ENCODE data around the gene KCNJ5.

The KCNJ5 gene

GRCh38 chr11:128956401-128957201, 65.4 kb downstream of the KCNJ5 start:
- DNase-seq (ENCODE audit: low read depth), result no peak

GRCh38 chr11:128957202-128957482, 66.0 kb downstream of the KCNJ5 start:
- DNase-seq (ENCODE audit: low read depth), result no peak

- no peak for DNase-seq (ENCODE audit: low read depth)
Observed at GRCh38 chr11:128961645-128962044, 70.5 kb downstream of the KCNJ5 start.

GRCh38 chr11:128962896-128963295, 71.7 kb downstream of the KCNJ5 start:
- DNase-seq (ENCODE audit: low read depth), result no peak

GRCh38 chr11:128963744-128964325, 72.7 kb downstream of the KCNJ5 start:
- no peak for DNase-seq (ENCODE audit: low read depth)

- DNase-seq (ENCODE audit: low read depth), result no peak
Observed at GRCh38 chr11:128964463-128964930, 73.3 kb downstream of the KCNJ5 start.

GRCh38 chr11:128965485-128965884, 74.3 kb downstream of the KCNJ5 start:
- no peak for DNase-seq (ENCODE audit: low read depth)

GRCh38 chr11:128967578-128967977, 76.4 kb downstream of the KCNJ5 start:
- DNase-seq (ENCODE audit: low read depth), result no peak

- DNase-seq (ENCODE audit: low read depth), result no peak
Observed at GRCh38 chr11:128968916-128969315, 77.8 kb downstream of the KCNJ5 start.
